Dermis microvascular lymphatic vessel endothelial cell (primary cell): ENCODE results near the gene ARHGEF3. TPM values are rescaled to one million over a fixed set of nuclear protein-coding genes. Genes with fewer than 3 reads are reported as not detected.
A peak's percentile ranks its signal among the peaks of the same experiment; 100 is the strongest.

Experiments used
- DNase-seq, 2 donors: peaks; one replicate each; pipeline versions ENCODE4 v3.0.0 to v3.0.0-alpha.2; 2010; ENCODE audit warnings: low read depth in 2 of 2
- total RNA-seq: library from RNA; depleted of rRNA; stranded (reverse); fragments of >200 nt; gene quantifications from 2 replicates; pipeline ENCODE4 v1.2.1, GENCODE V29; 2014

The ARHGEF3 gene
- total RNA-seq = 8.3 and 10.6 TPM in 2 replicates

- peak; percentile 52 to 87 for DNase-seq
Observed at GRCh38 chr3:56801662-56802377, at the start of gene ARHGEF3. ARHGEF3 (minus strand) TSS chr3:56801949; CDS start chr3:56801798, 151 bp downstream.

GRCh38 chr3:56849698-56850097 is 47.9 kb upstream of the ARHGEF3 start:
- DNase-seq = no peak

- no peak for DNase-seq
Observed at GRCh38 chr3:56845505-56845904, 43.8 kb upstream of the ARHGEF3 start.

GRCh38 chr3:56844536-56844935 is 42.8 kb upstream of the ARHGEF3 start:
- no peak for DNase-seq

- DNase-seq = peak in 1 of 2 donors; percentile 16
Observed at GRCh38 chr3:56839784-56840715, 38.3 kb upstream of the ARHGEF3 start.

GRCh38 chr3:56838448-56838847 is 36.7 kb upstream of the ARHGEF3 start:
- no peak for DNase-seq

- no peak for DNase-seq
Observed at GRCh38 chr3:56837196-56837955, 35.6 kb upstream of the ARHGEF3 start.

- DNase-seq = no peak
Observed at GRCh38 chr3:56836276-56837163, 34.8 kb upstream of the ARHGEF3 start.

- peak in 1 of 2 donors; percentile 44 for DNase-seq
Observed at GRCh38 chr3:56835650-56836227, 34.0 kb upstream of the ARHGEF3 start.

GRCh38 chr3:56833536-56833935 is 31.8 kb upstream of the ARHGEF3 start:
- DNase-seq = no peak

- no peak for DNase-seq
Observed at GRCh38 chr3:56833022-56833421, 31.3 kb upstream of the ARHGEF3 start.

- DNase-seq = no peak
Observed at GRCh38 chr3:56831572-56831971, 29.8 kb upstream of the ARHGEF3 start.

GRCh38 chr3:56830884-56831283 is 29.1 kb upstream of the ARHGEF3 start:
- no peak for DNase-seq

- no peak for DNase-seq
Observed at GRCh38 chr3:56829533-56829932, 27.8 kb upstream of the ARHGEF3 start.

GRCh38 chr3:56826831-56827722 is 25.3 kb upstream of the ARHGEF3 start:
- no peak for DNase-seq

GRCh38 chr3:56825567-56826438 is 24.1 kb upstream of the ARHGEF3 start:
- DNase-seq = no peak

GRCh38 chr3:56823984-56824703 is 22.4 kb upstream of the ARHGEF3 start:
- no peak for DNase-seq
